Right renal pelvis (tissue), 4 donors: ENCODE measurements around the gene ZBED1. TPM values are rescaled to one million over a fixed set of nuclear protein-coding genes. Genes with fewer than 3 reads are reported as not detected.

ENCODE experiments used
- polyA plus RNA-seq, 4 donors: library from polyadenylated mRNA; unstranded; fragments of 120-200 nt; gene quantifications; one replicate each; pipeline ENCODE4 v1.2.1, GENCODE V29; 2013; ENCODE audit not compliant: insufficient read length in 4 of 4

The ZBED1 gene
- polyA plus RNA-seq, 4 donors: 43.9 to 57.3 (median 48.0) TPM

Other genes starting within 250 kb of the ZBED1 start
- gene DHRSX, start within 50 bp of the ZBED1 start, polyA plus RNA-seq: 10 to 100 TPM; 27.9 to 32.7 (median 30.1) TPM
- 100 to 1,000 TPM; 226 to 252 (median 231) TPM for gene CD99, start 190.3 kb upstream of the ZBED1 start, polyA plus RNA-seq